T-helper 17 cell (primary cell): ENCODE results near the gene GAS2L1. TPM values are rescaled to one million over a fixed set of nuclear protein-coding genes. Genes with fewer than 3 reads are reported as not detected.

Experiments
- ATAC-seq: fragments of 150-1000 bp; cut with Tn5 transposase; 2 replicates; pipeline ENCODE4 v1.10.0; 2021; ENCODE audit warnings: mild to moderate bottlenecking, moderate library complexity
- DNase-seq, 3 donors: peaks; one replicate each; pipeline versions ENCODE4 v3.0.0 to v3.0.0-alpha.2; 2020 to 2021
- H3K9me3 ChIP-seq: one replicate; pipeline ENCODE4 v1.7.0; 2013; ENCODE audit warnings: low read length, mild to moderate bottlenecking; ENCODE audit not compliant: control insufficient read depth, poor library complexity, severe bottlenecking
- H3K27ac Mint-ChIP-seq: one replicate; pipeline ENCODE4 v1.8.0; 2022; ENCODE audit warnings: mild to moderate bottlenecking, moderate library complexity, mixed read lengths
- H3K27me3 Mint-ChIP-seq: one replicate; pipeline ENCODE4 v1.8.0; 2022; ENCODE audit warnings: mixed read lengths
- H3K36me3 Mint-ChIP-seq: one replicate; pipeline ENCODE4 v1.8.0; 2022; ENCODE audit warnings: low read depth, mixed read lengths
- H3K4me1 Mint-ChIP-seq: one replicate; pipeline ENCODE4 v1.8.0; 2022; ENCODE audit warnings: mild to moderate bottlenecking, mixed read lengths
- H3K4me3 Mint-ChIP-seq: one replicate; pipeline ENCODE4 v1.8.0; 2022; ENCODE audit warnings: mild to moderate bottlenecking, moderate library complexity, mixed read lengths
- total RNA-seq, 4 donors: library from RNA in 2 of 4; stranded (reverse) in 2 of 4; gene quantifications; one replicate each; pipeline ENCODE4 v1.2.3 and lab custom pipeline; 2022 to 2026

Gene GAS2L1
- total RNA-seq, 2 donors from 2014 or later: 2.5 to 32.6 TPM

- peaks cover 41% of the 10 kb centered on the region for H3K27me3 Mint-ChIP-seq
- H3K36me3 Mint-ChIP-seq: no peaks in the 10 kb centered on the region
- peaks cover 19% of the 10 kb centered on the region for H3K4me1 Mint-ChIP-seq
- DNase-seq (no peak), ATAC-seq (no peak)
- peak within 1 kb of the TSS; percentile 68 for H3K4me3 Mint-ChIP-seq
- no peak within 1 kb of the TSS for H3K27ac Mint-ChIP-seq
- H3K9me3 ChIP-seq: no peaks in the 10 kb centered on the region
Measured at GRCh38 chr22:29315286-29316140, 9.1 kb downstream of the GAS2L1 start, which contains the start of gene RASL10A. Gene RASL10A (minus strand): TSS chr22:29315697. CDS start chr22:29315246, 451 bp downstream.

GRCh38 chr22:29316141-29316828 is 9.8 kb downstream of the GAS2L1 start:
- Mint-ChIP-seq H3K27ac (no peak overlapping the region), H3K36me3 (no peaks in the 10 kb centered on the region), H3K27me3 (peaks cover 41% of the 10 kb centered on the region), H3K4me3 (peak overlapping the region; percentile 68), H3K4me1 (peaks cover 17% of the 10 kb centered on the region)
- ATAC-seq (no peak), DNase-seq (no peak)
- no peaks in the 10 kb centered on the region for H3K9me3 ChIP-seq

GRCh38 chr22:29317827-29318454 is 11.5 kb downstream of the GAS2L1 start:
- Mint-ChIP-seq H3K27ac (peak overlapping the region; percentile 19), H3K27me3 (peaks cover 31% of the 10 kb centered on the region), H3K4me1 (peaks cover 19% of the 10 kb centered on the region), H3K4me3 (no peak overlapping the region), H3K36me3 (no peaks in the 10 kb centered on the region)
- no peaks in the 10 kb centered on the region for H3K9me3 ChIP-seq
- no peak for DNase-seq
- ATAC-seq: no peak

GRCh38 chr22:29319072-29319471 is 12.6 kb downstream of the GAS2L1 start:
- no peak for DNase-seq
- Mint-ChIP-seq H3K4me1 (peaks cover 16% of the 10 kb centered on the region), H3K27me3 (peaks cover 20% of the 10 kb centered on the region)

GRCh38 chr22:29320546-29320945 is 14.1 kb downstream of the GAS2L1 start:
- peaks cover 12% of the 10 kb centered on the region for H3K27me3 Mint-ChIP-seq
- no peaks in the 10 kb centered on the region for H3K36me3 Mint-ChIP-seq
- DNase-seq (no peak), ATAC-seq (no peak)
- no peak overlapping the region for H3K27ac Mint-ChIP-seq
- H3K9me3 ChIP-seq: no peaks in the 10 kb centered on the region
- no peak overlapping the region for H3K4me3 Mint-ChIP-seq
- H3K4me1 Mint-ChIP-seq: peaks cover 8% of the 10 kb centered on the region

More at GRCh38 chr22:29319072-29319471, 12.6 kb downstream of the GAS2L1 start:
- Mint-ChIP-seq H3K4me3 (no peak overlapping the region), H3K27ac (no peak overlapping the region), H3K36me3 (no peaks in the 10 kb centered on the region)
- no peaks in the 10 kb centered on the region for H3K9me3 ChIP-seq
- ATAC-seq: no peak

- ATAC-seq (no peak), DNase-seq (no peak)
- no peaks in the 10 kb centered on the region for H3K27me3 Mint-ChIP-seq
- no peaks in the 10 kb centered on the region for H3K9me3 ChIP-seq
- no peak overlapping the region for H3K27ac Mint-ChIP-seq
- H3K36me3 Mint-ChIP-seq: peaks cover 3% of the 10 kb centered on the region
- H3K4me3 Mint-ChIP-seq: no peak overlapping the region
- peaks cover 7% of the 10 kb centered on the region for H3K4me1 Mint-ChIP-seq
Measured at GRCh38 chr22:29323641-29324040, 17.2 kb downstream of the GAS2L1 start.

GRCh38 chr22:29325356-29325755 is 18.9 kb downstream of the GAS2L1 start:
- ATAC-seq (no peak), DNase-seq (no peak)
- no peaks in the 10 kb centered on the region for H3K27me3 Mint-ChIP-seq
- H3K4me1 Mint-ChIP-seq: peaks cover 7% of the 10 kb centered on the region
- H3K36me3 Mint-ChIP-seq: peaks cover 3% of the 10 kb centered on the region
- no peaks in the 10 kb centered on the region for H3K9me3 ChIP-seq
- no peak overlapping the region for H3K4me3 Mint-ChIP-seq
- no peak overlapping the region for H3K27ac Mint-ChIP-seq

GRCh38 chr22:29325785-29326315 is 19.4 kb downstream of the GAS2L1 start:
- H3K9me3 ChIP-seq: no peaks in the 10 kb centered on the region

GRCh38 chr22:29326481-29326880 is 20.0 kb downstream of the GAS2L1 start:
- H3K27ac Mint-ChIP-seq: no peak overlapping the region
- H3K9me3 ChIP-seq: no peaks in the 10 kb centered on the region
- peaks cover 7% of the 10 kb centered on the region for H3K4me1 Mint-ChIP-seq
- no peak for ATAC-seq
- H3K36me3 Mint-ChIP-seq: peaks cover 3% of the 10 kb centered on the region
- H3K27me3 Mint-ChIP-seq: no peaks in the 10 kb centered on the region
- no peak for DNase-seq
- no peak overlapping the region for H3K4me3 Mint-ChIP-seq

More at GRCh38 chr22:29325785-29326315, 19.4 kb downstream of the GAS2L1 start:
- no peak for ATAC-seq
- no peak overlapping the region for H3K27ac Mint-ChIP-seq
- H3K4me3 Mint-ChIP-seq: no peak overlapping the region
- peaks cover 7% of the 10 kb centered on the region for H3K4me1 Mint-ChIP-seq
- DNase-seq: no peak
- peaks cover 3% of the 10 kb centered on the region for H3K36me3 Mint-ChIP-seq
- H3K27me3 Mint-ChIP-seq: no peaks in the 10 kb centered on the region

- H3K27ac Mint-ChIP-seq: no peak overlapping the region
- no peak for DNase-seq
Measured at GRCh38 chr22:29327089-29327764, 20.8 kb downstream of the GAS2L1 start.

GRCh38 chr22:29328055-29328454 is 21.6 kb downstream of the GAS2L1 start:
- no peak for ATAC-seq
- Mint-ChIP-seq H3K4me3 (no peak overlapping the region), H3K27ac (no peak overlapping the region), H3K4me1 (peaks cover 4% of the 10 kb centered on the region), H3K27me3 (no peaks in the 10 kb centered on the region), H3K36me3 (peaks cover 3% of the 10 kb centered on the region)
- no peaks in the 10 kb centered on the region for H3K9me3 ChIP-seq
- no peak for DNase-seq

More at GRCh38 chr22:29327089-29327764, 20.8 kb downstream of the GAS2L1 start:
- peaks cover 7% of the 10 kb centered on the region for H3K4me1 Mint-ChIP-seq
- peaks cover 3% of the 10 kb centered on the region for H3K36me3 Mint-ChIP-seq
- H3K27me3 Mint-ChIP-seq: no peaks in the 10 kb centered on the region
- H3K9me3 ChIP-seq: no peaks in the 10 kb centered on the region
- ATAC-seq: no peak
- no peak overlapping the region for H3K4me3 Mint-ChIP-seq

GRCh38 chr22:29328566-29329500 is 22.4 kb downstream of the GAS2L1 start:
- peaks cover 1% of the 10 kb centered on the region for H3K4me1 Mint-ChIP-seq
- DNase-seq (no peak), ATAC-seq (no peak)
- no peak overlapping the region for H3K27ac Mint-ChIP-seq
- H3K27me3 Mint-ChIP-seq: no peaks in the 10 kb centered on the region
- peaks cover 5% of the 10 kb centered on the region for H3K36me3 Mint-ChIP-seq
- no peaks in the 10 kb centered on the region for H3K9me3 ChIP-seq
- no peak overlapping the region for H3K4me3 Mint-ChIP-seq
